ENCODE data around the gene DUOXA2. TPM values are rescaled to one million over a fixed set of nuclear protein-coding genes. Genes with fewer than 3 reads are reported as not detected.

DUOXA2 gene
- polyA plus RNA-seq, 6 donors from 2014 or later = not detected

- Mint-ChIP-seq H3K4me1 (peaks cover 45 to 66% (median 63%) of the 10 kb centered on the region in 3 donors), H3K27ac (no peak overlapping the region), H3K36me3 (peaks cover 0 to 8% of the 10 kb centered on the region in 2 donors), H3K27me3 (peaks cover 74 to 91% (median 85%) of the 10 kb centered on the region in 3 donors), H3K4me3 (peak overlapping the region in 5 of 8 donors; percentile 9 to 73 (median 70)), H3K9me3 (peaks cover 0 to 3% (median 0%) of the 10 kb centered on the region in 7 donors)
- no peak for ATAC-seq (ENCODE audit: low read depth in 2 of 2)
- DNase-seq = no peak
Measured at GRCh38 chr15:45115312-45115820, 1.2 kb downstream of the DUOXA2 start.

GRCh38 chr15:45116006-45116481, 1.9 kb downstream of the DUOXA2 start:
- H3K27ac Mint-ChIP-seq = peak overlapping the region in 1 of 6 donors; percentile 33

GRCh38 chr15:45116482-45117307, 2.6 kb downstream of the DUOXA2 start:
- H3K27ac Mint-ChIP-seq = peak overlapping the region in 2 of 6 donors; percentile 20 to 33

More at GRCh38 chr15:45116006-45116481, 1.9 kb downstream of the DUOXA2 start:
- peaks cover 0 to 3% (median 0%) of the 10 kb centered on the region in 7 donors for H3K9me3 Mint-ChIP-seq
- peaks cover 75 to 91% (median 87%) of the 10 kb centered on the region in 3 donors for H3K27me3 Mint-ChIP-seq
- ATAC-seq (ENCODE audit: low read depth in 2 of 2) (no peak), DNase-seq (no peak)
- H3K4me3 Mint-ChIP-seq = peak overlapping the region in 7 of 8 donors; percentile 26 to 86 (median 76)
- peaks cover 0 to 8% of the 10 kb centered on the region in 2 donors for H3K36me3 Mint-ChIP-seq
- peaks cover 44 to 63% (median 63%) of the 10 kb centered on the region in 3 donors for H3K4me1 Mint-ChIP-seq

GRCh38 chr15:45117308-45118130, 3.4 kb downstream of the DUOXA2 start:
- DNase-seq (no peak), ATAC-seq (ENCODE audit: low read depth in 2 of 2) (peak; percentile 11 to 12)
- peaks cover 73 to 91% (median 89%) of the 10 kb centered on the region in 3 donors for H3K27me3 Mint-ChIP-seq
- peaks cover 0 to 8% of the 10 kb centered on the region in 2 donors for H3K36me3 Mint-ChIP-seq
- H3K4me1 Mint-ChIP-seq = peaks cover 37 to 55% (median 54%) of the 10 kb centered on the region in 3 donors
- peaks cover 0 to 3% (median 0%) of the 10 kb centered on the region in 7 donors for H3K9me3 Mint-ChIP-seq
- peak overlapping the region; percentile 61 to 94 (median 88) for H3K4me3 Mint-ChIP-seq
- peak overlapping the region in 1 of 6 donors; percentile 83 for H3K27ac Mint-ChIP-seq

More at GRCh38 chr15:45116482-45117307, 2.6 kb downstream of the DUOXA2 start:
- DNase-seq (no peak), ATAC-seq (ENCODE audit: low read depth in 2 of 2) (peak in 1 of 2 donors; percentile 8)
- Mint-ChIP-seq H3K27me3 (peaks cover 78 to 95% (median 93%) of the 10 kb centered on the region in 3 donors), H3K4me3 (peak overlapping the region; percentile 26 to 94 (median 88)), H3K4me1 (peaks cover 44 to 63% (median 62%) of the 10 kb centered on the region in 3 donors), H3K9me3 (peaks cover 0 to 3% (median 0%) of the 10 kb centered on the region in 7 donors), H3K36me3 (peaks cover 0 to 8% of the 10 kb centered on the region in 2 donors)

- H3K27ac Mint-ChIP-seq = peak overlapping the region in 2 of 6 donors; percentile 65 to 83
- peaks cover 33 to 48% (median 48%) of the 10 kb centered on the region in 3 donors for H3K4me1 Mint-ChIP-seq
- peak; percentile 87 for DNase-seq
- peaks cover 0 to 8% of the 10 kb centered on the region in 2 donors for H3K36me3 Mint-ChIP-seq
- peaks cover 71 to 91% (median 90%) of the 10 kb centered on the region in 3 donors for H3K27me3 Mint-ChIP-seq
- peaks cover 0 to 3% (median 0%) of the 10 kb centered on the region in 7 donors for H3K9me3 Mint-ChIP-seq
- peak overlapping the region; percentile 61 to 94 (median 88) for H3K4me3 Mint-ChIP-seq
- peak; percentile 94 for ATAC-seq (ENCODE audit: low read depth in 2 of 2)
Measured at GRCh38 chr15:45118131-45118588, 4.0 kb downstream of the DUOXA2 start.

GRCh38 chr15:45118996-45119395, 4.9 kb downstream of the DUOXA2 start:
- peaks cover 0 to 3% of the 10 kb centered on the region in 2 donors for H3K36me3 Mint-ChIP-seq
- H3K9me3 Mint-ChIP-seq = peaks cover 0 to 3% (median 0%) of the 10 kb centered on the region in 7 donors
- H3K27me3 Mint-ChIP-seq = peaks cover 65 to 88% (median 85%) of the 10 kb centered on the region in 3 donors
- DNase-seq (no peak), ATAC-seq (ENCODE audit: low read depth in 2 of 2) (no peak)
- no peak overlapping the region for H3K4me3 Mint-ChIP-seq
- H3K27ac Mint-ChIP-seq = peak overlapping the region in 1 of 6 donors; percentile 48
- peaks cover 25 to 40% (median 39%) of the 10 kb centered on the region in 3 donors for H3K4me1 Mint-ChIP-seq

- Mint-ChIP-seq H3K27me3 (peaks cover 60 to 82% (median 79%) of the 10 kb centered on the region in 3 donors), H3K9me3 (peaks cover 0 to 3% (median 0%) of the 10 kb centered on the region in 7 donors), H3K4me3 (no peak overlapping the region), H3K4me1 (peaks cover 16 to 30% (median 29%) of the 10 kb centered on the region in 3 donors), H3K36me3 (no peaks in the 10 kb centered on the region), H3K27ac (no peak overlapping the region)
- DNase-seq (no peak), ATAC-seq (ENCODE audit: low read depth in 2 of 2) (no peak)
Measured at GRCh38 chr15:45120081-45120972, 6.2 kb downstream of the DUOXA2 start.

- H3K27ac Mint-ChIP-seq = peak overlapping the region in 1 of 6 donors; percentile 46
- no peak for DNase-seq
- peaks cover 0 to 2% (median 0%) of the 10 kb centered on the region in 7 donors for H3K9me3 Mint-ChIP-seq
- peaks cover 12 to 25% (median 22%) of the 10 kb centered on the region in 3 donors for H3K4me1 Mint-ChIP-seq
- no peak for ATAC-seq (ENCODE audit: low read depth in 2 of 2)
- H3K36me3 Mint-ChIP-seq = no peaks in the 10 kb centered on the region
- H3K4me3 Mint-ChIP-seq = no peak overlapping the region
- peaks cover 60 to 82% (median 79%) of the 10 kb centered on the region in 3 donors for H3K27me3 Mint-ChIP-seq
Measured at GRCh38 chr15:45121020-45121419, 6.9 kb downstream of the DUOXA2 start.

GRCh38 chr15:45121706-45122417, 7.7 kb downstream of the DUOXA2 start:
- Mint-ChIP-seq H3K27ac (no peak overlapping the region), H3K36me3 (no peaks in the 10 kb centered on the region), H3K27me3 (peaks cover 61 to 80% (median 77%) of the 10 kb centered on the region in 3 donors), H3K4me1 (peaks cover 12 to 16% (median 14%) of the 10 kb centered on the region in 3 donors), H3K9me3 (peaks cover 0 to 2% (median 0%) of the 10 kb centered on the region in 7 donors), H3K4me3 (no peak overlapping the region)
- no peak for ATAC-seq (ENCODE audit: low read depth in 2 of 2)
- no peak for DNase-seq

- H3K27ac Mint-ChIP-seq = no peak overlapping the region
- no peak for DNase-seq
- peaks cover 5 to 8% (median 5%) of the 10 kb centered on the region in 3 donors for H3K4me1 Mint-ChIP-seq
- no peak for ATAC-seq (ENCODE audit: low read depth in 2 of 2)
- peaks cover 0 to 2% (median 0%) of the 10 kb centered on the region in 7 donors for H3K9me3 Mint-ChIP-seq
- no peaks in the 10 kb centered on the region for H3K36me3 Mint-ChIP-seq
- H3K27me3 Mint-ChIP-seq = peaks cover 59 to 74% (median 72%) of the 10 kb centered on the region in 3 donors
- no peak overlapping the region for H3K4me3 Mint-ChIP-seq
Measured at GRCh38 chr15:45122719-45123118, 8.6 kb downstream of the DUOXA2 start.

- Mint-ChIP-seq H3K9me3 (no peaks in the 10 kb centered on the region), H3K4me3 (no peak overlapping the region), H3K27ac (no peak overlapping the region), H3K27me3 (peaks cover 59 to 74% (median 72%) of the 10 kb centered on the region in 3 donors), H3K4me1 (peaks cover 0 to 3% (median under 1%) of the 10 kb centered on the region in 3 donors), H3K36me3 (no peaks in the 10 kb centered on the region)
- no peak for DNase-seq
- ATAC-seq (ENCODE audit: low read depth in 2 of 2) = no peak
Measured at GRCh38 chr15:45123397-45123796, 9.3 kb downstream of the DUOXA2 start.

Measured in naive B cell (primary cell).